Activated naive CD8-positive, alpha-beta T cell (primary cell): ENCODE measurements around the gene SCUBE2.
"Not testable (repeated sequence)": the region's sequence is repeated elsewhere in the genome, so short reads cannot be mapped to it uniquely, and the experiment has no call there.

Experiments used
- H3K27ac Mint-ChIP-seq: one replicate; pipeline ENCODE4 v1.8.0; 2021; ENCODE audit warnings: mixed read lengths
- H3K27me3 Mint-ChIP-seq: one replicate; pipeline ENCODE4 v1.8.0; 2021; ENCODE audit warnings: mixed read lengths
- H3K36me3 Mint-ChIP-seq: one replicate; pipeline ENCODE4 v1.8.0; 2021; ENCODE audit warnings: mixed read lengths
- H3K4me1 Mint-ChIP-seq: one replicate; pipeline ENCODE4 v1.8.0; 2021; ENCODE audit warnings: low read depth, mixed read lengths
- H3K4me3 Mint-ChIP-seq: one replicate; pipeline ENCODE4 v1.8.0; 2021; ENCODE audit warnings: mild to moderate bottlenecking, mixed read lengths
- H3K9me3 Mint-ChIP-seq: one replicate; pipeline ENCODE4 v1.8.0; 2021; ENCODE audit warnings: low read depth, mixed read lengths

Gene SCUBE2

GRCh38 chr11:9025101-9025850 lies 66.1 kb downstream of the SCUBE2 start:
- H3K27me3 Mint-ChIP-seq: no peaks in the 10 kb centered on the region
- H3K36me3 Mint-ChIP-seq: no peaks in the 10 kb centered on the region
- H3K27ac Mint-ChIP-seq: no peak overlapping the region
- no peaks in the 10 kb centered on the region for H3K9me3 Mint-ChIP-seq
- H3K4me3 Mint-ChIP-seq: no peak overlapping the region
- H3K4me1 Mint-ChIP-seq: no peaks in the 10 kb centered on the region

- Mint-ChIP-seq H3K4me1 (no peaks in the 10 kb centered on the region), H3K4me3 (no peak overlapping the region), H3K27me3 (no peaks in the 10 kb centered on the region), H3K27ac (no peak overlapping the region), H3K36me3 (no peaks in the 10 kb centered on the region), H3K9me3 (no peaks in the 10 kb centered on the region)
Observed at GRCh38 chr11:9022961-9023680, 68.3 kb downstream of the SCUBE2 start.

DNA sequence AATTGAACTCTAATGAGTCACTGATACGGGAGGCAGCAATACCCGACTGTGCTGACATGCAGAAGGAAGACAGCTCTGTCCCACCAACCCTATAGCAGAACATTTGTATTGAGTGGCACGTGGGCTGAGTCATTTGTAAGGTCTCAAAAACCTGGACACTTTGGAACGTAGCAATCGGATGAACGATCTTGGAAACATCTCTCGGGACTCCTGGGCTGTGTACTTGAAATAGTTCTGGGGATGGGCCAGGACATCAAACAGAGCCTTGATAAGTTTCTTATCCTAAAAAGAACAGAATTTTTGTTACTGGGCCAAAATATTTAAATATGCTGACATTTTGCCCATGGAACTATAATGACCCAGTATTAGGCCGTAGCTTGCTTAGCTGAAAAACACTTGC lies 70.5 kb downstream of the SCUBE2 start:
- no peak overlapping the region for H3K27ac Mint-ChIP-seq

DNA sequence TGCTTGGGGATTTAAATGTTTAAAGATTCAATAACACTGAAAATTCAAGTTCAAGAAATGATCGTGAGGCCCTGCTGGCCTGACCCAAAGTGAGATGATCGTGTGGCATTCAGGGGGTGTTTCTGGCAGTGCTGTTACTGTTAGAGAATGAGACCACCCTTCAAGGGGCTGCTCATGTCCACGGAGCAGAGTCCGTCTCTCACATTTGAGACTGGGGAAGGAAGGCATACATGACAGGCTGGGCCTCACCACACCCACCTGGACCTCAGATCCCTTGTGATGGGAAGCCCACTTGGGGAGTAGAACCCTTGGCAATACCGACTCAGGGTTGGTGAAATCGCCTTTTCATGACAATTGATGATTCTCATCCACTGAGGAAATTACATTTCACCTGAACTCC lies 71.5 kb downstream of the SCUBE2 start:
- no peak overlapping the region for H3K27ac Mint-ChIP-seq
- H3K9me3 Mint-ChIP-seq: no peaks in the 10 kb centered on the region
- no peak overlapping the region for H3K4me3 Mint-ChIP-seq
- H3K4me1 Mint-ChIP-seq: peaks cover 13% of the 10 kb centered on the region
- no peaks in the 10 kb centered on the region for H3K36me3 Mint-ChIP-seq
- H3K27me3 Mint-ChIP-seq: no peaks in the 10 kb centered on the region

More for the DNA sequence above, 70.5 kb downstream of the SCUBE2 start:
- Mint-ChIP-seq H3K4me1 (peaks cover 12% of the 10 kb centered on the region), H3K4me3 (no peak overlapping the region), H3K27me3 (no peaks in the 10 kb centered on the region), H3K9me3 (no peaks in the 10 kb centered on the region), H3K36me3 (no peaks in the 10 kb centered on the region)

- H3K9me3 Mint-ChIP-seq: no peaks in the 10 kb centered on the region
- no peaks in the 10 kb centered on the region for H3K36me3 Mint-ChIP-seq
- H3K27me3 Mint-ChIP-seq: peaks cover 2% of the 10 kb centered on the region
- H3K4me1 Mint-ChIP-seq: peaks cover 13% of the 10 kb centered on the region
- H3K27ac Mint-ChIP-seq: no peak overlapping the region
- H3K4me3 Mint-ChIP-seq: no peak overlapping the region
Observed at GRCh38 chr11:9017773-9018172, 73.6 kb downstream of the SCUBE2 start.

GRCh38 chr11:9016916-9017642 lies 74.3 kb downstream of the SCUBE2 start:
- no peak overlapping the region for H3K4me3 Mint-ChIP-seq
- peaks cover 13% of the 10 kb centered on the region for H3K4me1 Mint-ChIP-seq
- H3K27ac Mint-ChIP-seq: no peak overlapping the region
- peaks cover 2% of the 10 kb centered on the region for H3K27me3 Mint-ChIP-seq
- no peaks in the 10 kb centered on the region for H3K36me3 Mint-ChIP-seq
- H3K9me3 Mint-ChIP-seq: no peaks in the 10 kb centered on the region

DNA sequence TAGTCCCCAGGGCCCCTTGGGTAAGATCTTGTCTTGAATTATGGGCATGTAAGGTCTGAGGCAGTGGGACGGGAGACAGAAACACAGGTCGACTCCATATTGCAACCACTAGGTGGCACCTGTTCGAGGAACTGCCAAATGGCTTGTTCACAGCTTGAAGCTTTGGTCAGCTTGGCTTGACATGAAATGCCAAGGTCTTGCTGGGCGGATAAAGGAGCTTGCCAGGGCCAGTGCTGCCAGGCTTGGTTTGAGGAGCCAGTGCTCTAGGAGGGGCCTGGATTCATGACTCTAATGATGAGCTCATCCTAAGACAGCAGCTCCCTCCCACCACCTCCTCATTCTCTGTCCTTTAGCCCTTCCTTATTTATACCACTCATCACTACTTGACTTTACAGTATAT lies 75.7 kb downstream of the SCUBE2 start:
- Mint-ChIP-seq H3K9me3 (no peaks in the 10 kb centered on the region), H3K27ac (no peak overlapping the region), H3K4me3 (no peak overlapping the region), H3K36me3 (no peaks in the 10 kb centered on the region), H3K27me3 (peaks cover 2% of the 10 kb centered on the region), H3K4me1 (peaks cover 13% of the 10 kb centered on the region)

DNA sequence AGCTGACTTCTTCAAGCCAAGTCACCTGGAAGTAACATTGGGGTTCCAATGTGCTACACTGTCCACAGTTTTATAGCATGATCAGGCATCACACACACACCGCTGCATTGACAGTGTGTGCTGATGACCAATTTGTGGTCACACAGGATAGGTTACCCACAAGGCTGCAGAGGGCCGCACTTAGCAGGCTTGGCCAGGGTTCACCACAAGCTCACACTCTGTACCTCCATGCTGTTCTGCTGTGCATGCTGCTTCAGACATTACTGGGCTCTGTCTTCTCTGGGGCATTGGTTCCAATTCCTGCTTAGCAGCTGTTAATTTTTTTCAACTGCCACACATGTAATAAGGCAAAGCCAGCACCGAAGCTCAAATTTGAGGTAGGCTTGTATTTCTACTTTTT lies 76.6 kb downstream of the SCUBE2 start:
- peaks cover 13% of the 10 kb centered on the region for H3K4me1 Mint-ChIP-seq
- no peaks in the 10 kb centered on the region for H3K36me3 Mint-ChIP-seq
- H3K27ac Mint-ChIP-seq: no peak overlapping the region
- H3K27me3 Mint-ChIP-seq: peaks cover 2% of the 10 kb centered on the region
- no peak overlapping the region for H3K4me3 Mint-ChIP-seq
- no peaks in the 10 kb centered on the region for H3K9me3 Mint-ChIP-seq

DNA sequence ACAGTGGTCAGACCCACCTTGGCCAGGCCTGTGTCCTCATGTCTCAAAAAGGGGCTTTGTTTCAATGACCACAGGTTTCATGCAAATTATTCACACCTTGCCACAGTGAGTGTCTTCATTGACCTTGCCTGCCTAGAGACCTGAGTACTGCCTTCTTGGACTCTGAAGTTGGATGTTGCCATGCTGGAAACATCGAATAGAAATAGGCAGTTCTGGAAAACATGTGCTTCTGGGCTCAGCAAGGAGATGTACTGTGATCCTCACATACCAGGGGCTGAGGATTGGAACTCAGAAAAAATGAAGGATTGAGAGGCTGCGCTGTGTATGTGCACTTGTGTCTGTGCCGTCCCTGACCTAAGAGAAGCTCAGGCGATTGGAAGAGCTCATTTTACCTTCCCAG lies 78.0 kb downstream of the SCUBE2 start:
- no peak overlapping the region for H3K27ac Mint-ChIP-seq
- no peaks in the 10 kb centered on the region for H3K9me3 Mint-ChIP-seq
- peaks cover 13% of the 10 kb centered on the region for H3K4me1 Mint-ChIP-seq
- H3K27me3 Mint-ChIP-seq: peaks cover 2% of the 10 kb centered on the region
- H3K36me3 Mint-ChIP-seq: no peaks in the 10 kb centered on the region
- no peak overlapping the region for H3K4me3 Mint-ChIP-seq

DNA sequence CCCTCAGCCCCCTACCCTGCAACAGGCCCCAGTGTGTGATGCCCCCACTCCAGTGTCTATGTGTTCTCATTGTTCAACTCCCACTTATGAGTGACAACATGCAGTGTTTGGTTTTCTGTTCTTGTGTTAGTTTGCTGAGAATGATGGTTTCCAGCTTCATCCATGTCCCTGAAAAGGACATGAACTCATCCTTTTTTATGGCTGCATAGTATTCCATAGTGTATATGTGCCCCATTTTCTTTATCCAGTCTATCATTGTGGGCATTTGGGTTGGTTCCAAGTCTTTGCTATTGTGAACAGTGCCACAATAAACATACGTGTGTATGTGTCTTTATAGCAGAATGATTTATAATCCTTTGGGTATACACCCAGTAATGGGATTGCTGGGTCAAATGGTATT lies 81.9 kb downstream of the SCUBE2 start:
- not testable (repeated sequence) for H3K9me3 Mint-ChIP-seq, H3K27me3 Mint-ChIP-seq, H3K4me3 Mint-ChIP-seq, H3K27ac Mint-ChIP-seq, H3K4me1 Mint-ChIP-seq, H3K36me3 Mint-ChIP-seq

DNA sequence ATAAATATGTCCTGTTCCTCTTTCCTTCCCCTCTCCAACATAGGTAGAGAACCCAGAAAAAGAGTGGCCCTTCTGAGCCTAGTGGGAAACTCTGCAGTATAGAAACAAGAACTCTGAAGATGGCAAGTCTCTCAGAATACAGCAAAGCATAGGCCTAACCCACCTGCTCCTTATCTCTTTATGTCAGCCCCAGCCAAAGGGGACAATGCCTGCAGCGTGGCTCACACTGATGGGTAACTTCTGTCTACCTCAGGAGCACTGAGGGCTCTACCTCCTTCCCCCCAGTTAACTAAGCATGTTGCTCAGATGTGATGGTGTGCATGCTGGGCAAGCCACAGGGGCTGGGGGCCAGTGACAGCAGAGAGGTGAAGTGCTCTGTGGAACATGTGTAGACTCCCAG lies 82.7 kb downstream of the SCUBE2 start:
- Mint-ChIP-seq H3K36me3 (no peaks in the 10 kb centered on the region), H3K4me3 (no peak overlapping the region), H3K4me1 (peaks cover 6% of the 10 kb centered on the region), H3K27me3 (peaks cover 3% of the 10 kb centered on the region), H3K27ac (no peak overlapping the region), H3K9me3 (no peaks in the 10 kb centered on the region)

DNA sequence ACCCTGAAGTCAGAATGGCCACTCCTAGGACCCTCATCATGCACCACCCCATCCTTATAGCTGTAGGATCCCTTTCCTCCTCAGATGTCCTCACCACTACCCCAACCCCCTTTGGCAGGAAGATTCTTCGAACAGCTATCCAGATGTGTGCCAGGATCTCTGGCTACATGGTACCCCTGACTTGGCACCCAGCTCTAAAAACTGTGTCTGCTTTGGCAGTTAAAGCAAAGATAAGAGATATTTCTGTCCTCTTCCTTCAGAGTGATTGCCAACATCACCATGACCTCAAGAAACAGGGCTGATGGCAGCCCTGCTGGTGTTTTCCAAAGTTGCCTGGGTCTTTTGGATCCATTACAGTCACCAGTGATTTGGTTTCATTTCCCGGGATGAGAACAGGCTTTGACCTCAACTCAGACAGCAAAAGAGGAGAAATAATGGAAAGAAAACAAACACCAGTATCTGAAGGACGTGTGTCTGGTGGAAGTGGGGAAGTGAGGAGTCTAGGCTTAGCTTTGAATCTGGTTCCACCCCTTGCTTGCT lies 83.3 kb downstream of the SCUBE2 start:
- Mint-ChIP-seq H3K4me3 (no peak overlapping the region), H3K27ac (no peak overlapping the region), H3K9me3 (no peaks in the 10 kb centered on the region), H3K4me1 (peaks cover 9% of the 10 kb centered on the region), H3K36me3 (no peaks in the 10 kb centered on the region), H3K27me3 (peaks cover 2% of the 10 kb centered on the region)

- Mint-ChIP-seq H3K4me1 (peaks cover 27% of the 10 kb centered on the region), H3K36me3 (no peaks in the 10 kb centered on the region), H3K27me3 (peaks cover 13% of the 10 kb centered on the region), H3K4me3 (peak overlapping the region; percentile 64), H3K9me3 (no peaks in the 10 kb centered on the region), H3K27ac (peak overlapping the region; percentile 7)
Observed at GRCh38 chr11:9005087-9005486, 86.3 kb downstream of the SCUBE2 start.

DNA sequence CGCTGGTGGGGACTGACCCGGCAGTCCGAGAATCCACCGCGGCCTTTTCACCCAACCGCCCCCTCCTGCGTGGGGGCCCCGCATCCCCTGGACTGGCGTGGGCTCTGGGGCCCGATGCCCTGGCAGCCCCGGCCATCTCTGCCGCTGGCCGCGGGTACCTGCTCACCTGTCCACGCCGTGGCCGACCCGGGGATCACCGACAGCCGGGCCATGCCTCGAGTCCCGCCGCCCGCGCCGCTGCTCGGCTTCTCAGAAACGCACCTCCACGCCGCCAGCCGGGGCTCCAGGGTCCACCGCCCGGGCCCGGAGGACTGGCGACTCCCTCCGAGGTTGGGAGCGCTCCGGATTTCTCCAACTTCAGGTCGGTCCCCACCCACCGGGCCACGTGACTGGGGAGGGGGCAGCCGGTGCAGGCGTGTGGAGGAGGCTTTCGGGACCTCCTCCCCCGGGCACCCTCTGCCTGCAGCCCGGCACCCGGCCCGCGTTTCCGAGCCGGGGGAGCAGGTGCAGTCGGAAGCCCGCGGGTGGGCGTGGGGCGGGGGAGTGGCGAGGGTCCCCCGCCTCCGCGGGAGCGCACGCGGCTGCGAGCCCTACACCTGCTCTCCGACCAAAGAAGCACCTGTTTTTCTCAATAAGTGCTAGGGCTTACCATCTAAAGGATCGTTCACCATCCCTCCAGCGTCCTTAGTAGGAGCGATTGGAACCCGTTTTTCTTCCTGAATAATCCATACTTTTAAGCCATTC lies 87.0 kb downstream of the SCUBE2 start:
- Mint-ChIP-seq H3K27ac (peak overlapping the region; percentile 25), H3K36me3 (no peaks in the 10 kb centered on the region), H3K9me3 (no peaks in the 10 kb centered on the region), H3K4me3 (peak overlapping the region; percentile 64), H3K27me3 (peaks cover 17% of the 10 kb centered on the region), H3K4me1 (peaks cover 27% of the 10 kb centered on the region)
